Measurements from ENCODE around the gene WASF2.

GRCh38 chr1:27381969-27382762 lies 107.8 kb downstream of the WASF2 start:
- TF ChIP-seq, protein P1, sequence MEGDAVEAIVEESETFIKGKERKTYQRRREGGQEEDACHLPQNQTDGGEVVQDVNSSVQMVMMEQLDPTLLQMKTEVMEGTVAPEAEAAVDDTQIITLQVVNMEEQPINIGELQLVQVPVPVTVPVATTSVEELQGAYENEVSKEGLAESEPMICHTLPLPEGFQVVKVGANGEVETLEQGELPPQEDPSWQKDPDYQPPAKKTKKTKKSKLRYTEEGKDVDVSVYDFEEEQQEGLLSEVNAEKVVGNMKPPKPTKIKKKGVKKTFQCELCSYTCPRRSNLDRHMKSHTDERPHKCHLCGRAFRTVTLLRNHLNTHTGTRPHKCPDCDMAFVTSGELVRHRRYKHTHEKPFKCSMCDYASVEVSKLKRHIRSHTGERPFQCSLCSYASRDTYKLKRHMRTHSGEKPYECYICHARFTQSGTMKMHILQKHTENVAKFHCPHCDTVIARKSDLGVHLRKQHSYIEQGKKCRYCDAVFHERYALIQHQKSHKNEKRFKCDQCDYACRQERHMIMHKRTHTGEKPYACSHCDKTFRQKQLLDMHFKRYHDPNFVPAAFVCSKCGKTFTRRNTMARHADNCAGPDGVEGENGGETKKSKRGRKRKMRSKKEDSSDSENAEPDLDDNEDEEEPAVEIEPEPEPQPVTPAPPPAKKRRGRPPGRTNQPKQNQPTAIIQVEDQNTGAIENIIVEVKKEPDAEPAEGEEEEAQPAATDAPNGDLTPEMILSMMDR (conservative IDR thresholded peaks at IDR 0.05 in 1 of 2, IDR thresholded peaks at IDR 0.05 in 1 of 2; ENCODE audit: low read depth in 1 of 2, low read length in 2 of 2): no peak
- no peak for TF ChIP-seq EZH2 (IDR thresholded peaks at IDR 0.05; ENCODE audit: low read length, missing control alignments)
